Uterus (tissue), 2 donors: ENCODE measurements around the gene SERPINB10.

Experiments used
- CTCF ChIP-seq, 4 experiments: fragments of 200-600 bp in 2 of 4; fragments of 450-650 bp in 2 of 4; sonication (generic) in 2 of 4; IDR thresholded peaks; one replicate each; pipeline ENCODE4 v1.5.1; 2016 to 2019; ENCODE audit warnings: antibody characterized with exemption in 4 of 4, mild to moderate bottlenecking in 2 of 4, moderate library complexity in 1 of 4
- POLR2A ChIP-seq, 2 donors: fragments of 450-650 bp; IDR thresholded peaks; one replicate each; pipeline ENCODE4 v1.6.1; 2016; ENCODE audit warnings: antibody characterized with exemption in 2 of 2, mild to moderate bottlenecking in 1 of 2, moderate library complexity in 1 of 2

- TF ChIP-seq CTCF (IDR thresholded peaks at IDR 0.05), result no peak
- no peak for TF ChIP-seq POLR2A (IDR thresholded peaks at IDR 0.05)
These were observed 43.5 kb downstream of the SERPINB10 start for GRCh38 chr18:63951302-63951705.
